HG02981 (cell line): Measurements from ENCODE around the gene ADD1.

Experiments
- ATAC-seq: cut with Tn5 transposase; IDR thresholded peaks from one replicate; pipeline ENCODE4 v1.9.1; 2021; ENCODE audit warnings: mild to moderate bottlenecking, moderate library complexity; ENCODE audit not compliant: unreplicated experiment

The ADD1 gene

DNA sequence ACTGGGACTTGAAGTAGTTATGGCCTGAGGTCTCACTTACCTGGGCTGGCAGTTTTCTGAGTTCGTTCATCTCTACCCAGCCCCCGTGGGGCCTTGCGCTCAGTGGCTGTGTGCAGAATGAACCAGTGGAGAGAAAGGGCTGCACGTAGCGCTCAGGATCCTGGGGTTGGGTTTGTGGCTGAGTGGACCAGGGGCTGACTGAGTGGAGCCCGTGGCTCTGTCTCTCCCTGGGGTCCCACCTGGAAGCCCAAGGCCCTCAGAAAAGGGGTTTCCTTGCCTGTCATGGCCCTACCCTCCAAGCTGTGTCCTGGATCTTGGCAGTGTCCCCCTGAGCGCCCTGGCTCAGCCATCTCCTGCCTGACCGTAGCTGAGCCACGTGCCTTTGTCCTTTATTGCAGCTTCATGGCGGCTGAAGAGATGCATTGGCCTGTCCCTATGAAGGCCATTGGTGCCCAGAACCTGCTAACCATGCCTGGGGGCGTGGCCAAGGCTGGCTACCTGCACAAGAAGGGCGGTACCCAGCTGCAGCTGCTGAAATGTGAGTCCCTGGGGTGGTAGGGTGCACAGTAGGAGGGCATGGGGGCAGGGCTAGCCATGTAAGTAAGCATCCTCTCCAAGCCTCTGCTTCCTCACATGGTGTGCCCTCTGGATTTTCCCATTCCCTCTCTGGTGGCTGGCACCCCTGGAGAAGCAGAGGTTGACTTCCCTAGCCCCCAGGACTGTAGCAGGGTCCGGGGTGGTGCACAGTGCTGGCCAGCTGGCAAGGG is 23.2 kb upstream of the ADD1 start:
- no peak for ATAC-seq

DNA sequence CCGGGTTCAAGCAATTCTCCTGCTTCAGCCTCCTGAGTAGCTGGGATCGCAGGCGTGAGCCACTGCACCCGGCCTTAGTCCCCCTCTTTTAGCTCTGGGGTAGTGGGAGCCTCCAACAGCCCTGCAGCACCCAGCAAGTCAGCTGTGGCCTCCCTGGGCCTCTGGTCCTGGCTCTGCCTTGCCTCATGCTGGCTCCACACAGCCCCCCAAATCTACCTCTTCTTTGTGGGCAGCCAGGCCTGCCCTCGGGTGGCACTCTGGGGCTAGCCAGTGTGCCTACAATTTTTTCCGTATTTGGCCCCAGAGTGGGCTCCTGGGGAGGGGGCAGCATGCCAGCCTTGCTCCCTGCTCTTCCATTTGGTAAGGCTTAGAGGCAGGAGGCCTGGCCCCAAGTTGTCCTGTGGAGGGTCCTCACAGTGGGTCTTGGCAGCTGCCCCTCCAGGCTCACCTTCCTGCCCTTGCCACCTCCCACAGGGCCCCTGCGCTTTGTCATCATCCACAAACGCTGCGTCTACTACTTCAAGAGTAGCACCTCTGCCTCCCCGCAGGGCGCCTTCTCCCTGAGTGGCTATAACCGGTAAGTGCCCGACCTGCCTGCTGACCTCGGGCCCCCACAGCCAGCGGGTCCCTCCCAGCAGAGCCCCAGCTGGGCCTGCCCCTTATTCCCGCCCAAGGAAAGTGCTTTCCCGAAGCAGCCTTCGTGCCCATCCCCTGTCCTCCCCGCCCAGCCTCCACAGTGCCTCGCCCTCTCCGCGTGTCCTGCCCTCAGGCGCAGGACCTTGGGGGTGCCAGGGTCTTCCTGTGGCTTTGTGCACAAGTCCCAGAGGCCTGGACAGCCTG is 21.0 kb upstream of the ADD1 start:
- no peak for ATAC-seq

DNA sequence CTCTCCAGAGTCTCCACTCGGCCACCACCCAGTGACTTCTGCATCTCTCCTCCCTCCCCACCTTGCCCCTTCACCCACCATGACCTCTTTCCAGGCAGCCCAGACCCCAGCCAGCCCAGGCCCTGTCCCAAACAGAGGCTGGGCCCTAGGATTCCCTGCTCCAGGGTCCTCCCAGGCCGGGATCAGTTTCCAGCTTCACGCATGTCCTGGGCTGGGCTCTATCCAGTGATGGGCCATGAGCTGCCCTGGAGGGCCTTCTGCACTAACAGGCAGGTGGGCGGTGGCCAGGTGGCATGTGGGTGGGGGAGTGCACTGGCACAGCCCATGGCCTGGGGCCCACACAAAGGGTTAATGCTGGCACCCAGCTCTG is 20.4 kb upstream of the ADD1 start:
- ATAC-seq, result no peak

DNA sequence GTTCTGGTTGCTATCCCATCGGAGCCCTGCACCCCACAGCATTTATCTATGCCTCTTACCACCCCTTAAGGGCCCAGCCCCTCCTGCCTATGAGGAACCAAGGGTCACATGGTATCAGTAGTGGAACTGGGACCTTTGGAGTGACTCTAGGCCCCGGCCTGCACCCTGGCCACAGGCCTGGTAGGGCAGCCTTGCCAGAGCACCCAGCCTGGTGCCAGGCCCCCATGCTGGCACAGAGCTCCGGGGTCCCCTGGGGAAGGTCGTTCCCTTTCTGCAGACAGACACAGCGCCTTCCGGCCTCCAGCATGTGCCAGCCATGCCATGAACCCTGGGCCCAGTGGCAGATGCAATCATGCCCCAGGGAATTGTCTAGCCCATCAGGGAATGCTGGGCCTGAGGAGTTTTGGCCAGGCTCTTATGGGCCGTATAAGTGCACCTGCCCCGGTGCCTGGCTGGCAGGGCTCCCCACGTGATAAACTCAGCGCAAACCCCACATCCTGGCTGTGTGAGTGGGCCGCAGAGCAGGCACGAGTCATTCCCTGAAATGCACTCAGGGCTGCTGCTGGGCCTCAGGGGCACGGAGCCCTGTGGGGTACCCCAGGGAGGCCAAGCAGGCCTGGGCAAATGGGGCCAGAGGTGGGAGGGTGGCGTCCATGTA is 19.8 kb upstream of the ADD1 start:
- no peak for ATAC-seq

DNA sequence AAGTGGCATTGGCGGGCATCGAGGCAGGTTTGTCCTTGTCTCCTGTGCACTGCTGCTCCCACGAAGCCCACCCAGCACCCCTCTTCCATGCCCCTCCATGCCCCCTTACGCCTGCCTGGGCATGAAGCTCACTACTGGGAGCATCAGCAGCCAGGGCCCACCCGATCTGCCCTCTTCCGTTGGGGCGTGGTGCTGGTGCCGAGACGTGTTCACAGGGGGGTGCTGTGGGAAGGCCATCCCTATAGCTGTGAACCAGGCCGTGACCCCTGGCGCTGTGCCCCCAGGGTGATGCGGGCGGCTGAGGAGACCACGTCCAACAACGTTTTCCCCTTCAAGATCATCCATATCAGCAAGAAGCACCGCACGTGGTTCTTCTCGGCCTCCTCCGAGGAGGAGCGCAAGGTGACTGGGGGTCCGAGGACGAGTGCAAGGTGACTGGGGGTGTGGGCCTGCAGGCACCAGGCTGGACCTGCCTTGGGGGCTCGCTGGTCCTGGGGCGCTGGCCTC is 19.3 kb upstream of the ADD1 start:
- ATAC-seq, result no peak

DNA sequence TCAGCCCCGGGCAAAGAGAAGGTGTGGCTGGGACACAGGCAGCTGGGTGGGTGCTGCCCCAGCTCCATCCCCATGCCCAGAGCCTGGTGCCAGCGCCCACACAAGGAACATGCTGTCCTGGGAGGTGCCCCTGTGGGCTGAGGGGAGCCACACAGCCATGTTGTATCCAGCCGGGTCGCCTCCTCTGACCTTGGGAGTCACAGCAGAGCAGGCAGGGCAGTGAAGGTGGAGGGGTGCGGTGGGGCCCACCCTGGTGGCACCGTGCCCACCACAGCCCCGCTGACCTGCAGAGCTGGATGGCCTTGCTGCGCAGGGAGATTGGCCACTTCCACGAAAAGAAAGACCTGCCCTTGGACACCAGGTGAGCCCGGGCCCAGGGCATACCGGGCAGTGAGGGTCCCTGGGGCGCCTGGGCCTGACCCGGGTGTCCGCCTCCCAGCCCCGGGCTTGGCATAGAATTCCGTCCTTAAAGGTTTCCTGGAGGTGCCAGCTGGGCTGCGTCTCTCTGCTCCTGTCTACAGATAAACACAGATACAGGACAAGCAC is 18.7 kb upstream of the ADD1 start:
- ATAC-seq, result no peak

DNA sequence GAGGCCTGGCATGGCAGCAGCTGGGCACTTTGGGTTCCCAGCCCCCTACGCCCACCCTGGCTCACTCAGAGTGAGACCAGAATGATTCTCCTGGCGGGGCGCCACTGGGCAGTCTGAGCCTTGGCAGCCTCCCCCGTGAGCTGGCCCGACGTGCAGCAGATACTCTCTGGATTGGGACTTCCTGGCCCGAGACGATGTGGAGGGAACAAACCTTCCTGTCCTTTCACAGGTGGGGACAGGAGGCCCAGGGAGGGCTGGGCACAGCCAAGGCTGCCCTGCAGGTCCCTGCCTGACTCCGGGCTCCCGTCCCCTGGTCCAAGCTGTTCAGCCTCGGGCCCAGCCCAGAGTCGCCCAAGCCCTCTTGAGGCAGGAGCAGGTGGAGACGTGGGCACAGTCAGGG is 17.9 kb upstream of the ADD1 start:
- ATAC-seq, result no peak

DNA sequence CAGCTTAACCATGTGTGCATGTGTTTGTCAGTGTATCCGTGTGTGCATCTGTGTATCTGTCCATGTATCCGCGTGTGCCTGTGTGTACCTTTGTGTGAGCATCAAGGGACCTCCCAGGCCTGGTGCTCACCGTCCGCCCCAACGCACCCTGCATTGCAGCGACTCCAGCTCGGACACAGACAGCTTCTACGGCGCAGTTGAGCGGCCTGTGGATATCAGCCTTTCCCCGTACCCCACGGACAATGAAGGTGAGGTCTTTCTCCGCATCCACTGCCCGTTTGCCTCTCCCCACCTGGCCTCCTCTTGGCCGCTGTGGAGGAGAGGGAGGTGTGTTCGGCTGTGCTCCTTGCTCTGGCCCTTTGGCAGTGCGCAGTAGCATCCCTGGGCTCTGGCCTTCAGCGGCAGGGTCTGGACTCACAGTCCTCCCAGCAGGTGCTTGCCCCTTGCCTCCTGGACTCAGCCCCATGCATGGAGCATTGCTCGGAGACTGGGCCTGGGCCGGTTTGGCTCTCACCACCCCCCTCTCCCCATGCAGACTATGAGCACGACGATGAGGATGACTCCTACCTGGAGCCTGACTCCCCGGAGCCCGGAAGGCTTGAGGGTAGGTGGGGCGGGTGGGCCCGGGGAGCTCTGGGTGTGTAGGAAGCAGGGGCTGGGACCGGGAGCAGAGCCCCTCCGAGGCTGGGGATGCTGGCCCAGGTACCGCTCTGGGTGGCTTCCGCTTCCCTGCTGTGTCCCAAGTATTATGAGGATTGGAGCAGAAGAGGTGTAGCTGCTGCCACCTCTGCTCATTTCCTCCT is 16.4 kb upstream of the ADD1 start:
- no peak for ATAC-seq

DNA sequence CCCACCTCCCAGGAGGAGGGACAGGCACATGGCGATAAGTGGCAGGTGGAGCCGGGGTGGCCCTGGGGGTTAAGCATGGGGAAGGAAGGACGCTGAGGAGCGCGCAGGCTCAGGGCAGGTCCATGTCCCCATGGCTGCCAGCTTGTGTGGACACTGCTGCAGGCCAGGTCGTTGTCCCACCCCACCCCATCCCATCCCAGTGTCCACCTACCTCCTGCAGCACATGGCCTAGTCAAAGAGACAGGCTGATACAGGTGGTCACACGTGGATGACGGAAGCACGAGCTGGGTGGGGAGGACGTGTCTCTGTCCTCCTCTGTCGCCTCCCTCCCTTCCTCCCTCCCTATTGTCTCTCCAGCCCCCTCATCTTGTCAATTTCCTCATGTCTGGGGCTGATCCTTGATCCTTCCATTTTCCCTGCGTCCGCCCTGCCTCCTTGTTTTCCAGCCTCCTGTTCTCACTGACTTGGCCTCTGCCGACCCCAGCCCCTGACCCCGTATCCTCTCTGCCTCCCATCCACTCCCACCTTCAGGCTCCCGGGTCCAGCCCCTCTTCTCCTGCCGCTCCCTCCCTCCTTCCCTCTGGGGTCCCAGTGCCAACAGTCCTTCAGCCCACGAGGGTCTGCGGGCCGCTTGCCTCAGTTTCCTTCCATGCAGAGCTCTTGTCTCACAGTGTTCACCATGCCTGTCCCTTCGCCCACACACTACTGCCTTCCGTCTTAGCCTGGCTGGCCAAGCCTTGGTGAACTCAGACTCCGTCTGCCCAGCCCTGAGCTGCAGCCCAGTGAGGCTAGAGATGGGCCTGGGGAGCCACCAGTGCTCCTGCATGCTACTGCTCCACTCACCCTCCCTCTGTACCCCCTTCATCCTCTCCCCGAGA is 15.5 kb upstream of the ADD1 start:
- ATAC-seq, result no peak

DNA sequence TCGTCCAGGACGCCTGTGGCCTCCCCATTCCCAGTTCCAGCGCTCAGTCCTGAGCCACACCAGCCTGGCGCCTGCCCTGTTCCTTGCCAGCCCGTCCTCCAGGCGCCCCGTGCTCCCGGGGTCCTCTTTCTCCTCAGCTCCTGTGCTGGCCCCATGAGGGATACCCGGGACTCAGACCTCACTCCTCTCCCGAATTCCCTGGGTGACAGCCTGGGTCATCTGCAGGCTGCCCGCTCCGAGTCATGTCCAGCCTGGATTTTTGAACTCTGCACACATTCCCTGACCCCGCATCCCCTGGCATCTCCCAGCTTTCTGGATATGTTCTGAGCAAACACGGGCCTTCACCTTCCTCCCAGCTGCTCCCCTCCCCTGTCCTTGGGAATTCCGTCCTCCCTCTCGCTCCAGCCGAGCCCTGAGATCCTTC is 14.9 kb upstream of the ADD1 start:
- ATAC-seq, result no peak

DNA sequence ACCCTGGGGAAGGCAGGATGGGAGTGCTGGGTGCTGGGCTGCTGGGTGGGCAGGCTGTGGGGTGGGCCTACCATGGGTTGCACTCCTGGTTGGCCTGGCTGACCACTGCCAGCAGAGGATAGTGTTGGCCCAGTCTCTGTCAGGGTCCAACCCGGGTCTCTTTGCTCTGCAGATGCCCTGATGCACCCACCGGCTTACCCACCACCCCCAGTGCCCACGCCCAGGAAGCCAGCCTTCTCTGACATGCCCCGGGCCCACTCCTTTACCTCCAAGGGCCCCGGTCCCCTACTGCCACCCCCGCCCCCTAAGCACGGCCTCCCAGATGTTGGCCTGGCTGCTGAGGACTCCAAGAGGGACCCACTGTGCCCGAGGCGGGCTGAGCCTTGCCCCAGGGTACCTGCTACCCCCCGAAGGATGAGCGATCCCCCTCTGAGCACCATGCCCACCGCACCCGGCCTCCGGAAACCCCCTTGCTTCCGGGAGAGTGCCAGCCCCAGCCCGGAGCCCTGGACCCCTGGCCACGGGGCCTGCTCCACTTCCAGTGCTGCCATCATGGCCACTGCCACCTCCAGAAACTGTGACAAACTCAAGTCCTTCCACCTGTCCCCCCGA is 14.2 kb upstream of the ADD1 start:
- ATAC-seq, result no peak

DNA sequence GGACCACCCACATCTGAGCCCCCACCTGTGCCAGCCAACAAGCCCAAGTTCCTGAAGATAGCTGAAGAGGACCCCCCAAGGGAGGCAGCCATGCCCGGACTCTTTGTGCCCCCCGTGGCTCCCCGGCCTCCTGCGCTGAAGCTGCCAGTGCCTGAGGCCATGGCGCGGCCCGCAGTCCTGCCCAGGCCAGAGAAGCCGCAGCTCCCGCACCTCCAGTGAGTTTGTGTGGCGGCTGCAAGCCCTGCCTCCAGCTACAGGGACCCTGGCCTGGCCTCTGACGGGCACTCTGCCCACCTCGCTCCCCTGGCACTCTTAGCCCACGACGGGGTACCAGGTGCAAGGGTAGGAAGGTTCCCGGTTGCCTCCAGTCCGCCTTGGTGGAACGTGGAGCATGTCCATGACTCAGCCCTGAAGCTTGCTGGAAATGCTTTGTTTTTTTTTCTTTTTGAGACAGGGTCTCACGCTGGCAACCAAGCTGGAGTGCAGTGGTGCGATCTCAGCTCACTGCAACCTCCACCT is 13.7 kb upstream of the ADD1 start:
- ATAC-seq, result no peak

DNA sequence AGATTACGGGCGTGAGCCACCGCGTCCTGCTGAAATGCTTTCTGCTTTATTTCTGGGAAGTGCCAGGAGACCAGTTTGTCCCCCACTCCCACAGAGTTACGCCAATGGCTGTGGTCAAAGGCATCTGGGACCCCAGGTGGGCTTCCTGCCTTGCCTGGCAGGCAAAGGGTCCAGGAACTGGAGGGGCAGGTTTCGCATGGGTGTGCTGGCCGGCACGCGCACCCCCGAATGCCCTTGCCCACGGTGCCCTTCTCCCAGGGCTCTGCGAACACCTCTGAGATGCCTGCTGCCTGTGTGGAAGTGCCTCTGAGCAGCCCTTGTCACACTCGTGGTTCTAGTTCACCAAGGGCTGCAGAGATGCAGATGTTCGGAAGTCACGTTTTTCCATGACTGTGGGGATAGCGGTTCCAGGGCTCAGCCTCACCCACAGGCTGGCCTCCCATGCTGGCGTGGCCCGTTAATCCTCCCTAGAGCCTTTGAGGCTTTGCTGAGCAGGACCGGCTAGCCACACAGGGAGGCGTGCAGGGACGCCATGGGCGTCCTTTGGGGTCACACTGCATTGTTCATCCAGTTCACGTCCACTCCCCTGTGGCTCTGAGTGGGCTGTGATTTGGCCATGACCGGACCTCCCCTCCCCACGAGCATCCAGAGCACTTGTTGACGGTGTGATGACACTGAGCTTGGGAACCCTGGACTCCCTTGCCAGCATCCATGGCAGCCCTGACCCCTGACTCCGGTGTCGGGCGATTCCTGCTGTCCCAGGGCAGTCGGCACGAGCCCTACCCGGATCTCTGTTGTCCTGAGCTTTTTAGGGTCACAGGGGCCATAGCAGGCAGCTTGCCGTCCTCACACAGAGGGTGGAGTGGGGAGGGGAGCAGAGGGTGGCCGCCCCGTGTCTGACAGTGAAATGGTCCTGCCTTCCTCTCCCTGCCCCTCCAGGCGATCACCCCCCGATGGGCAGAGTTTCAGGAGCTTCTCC is 12.7 kb upstream of the ADD1 start:
- no peak for ATAC-seq

DNA sequence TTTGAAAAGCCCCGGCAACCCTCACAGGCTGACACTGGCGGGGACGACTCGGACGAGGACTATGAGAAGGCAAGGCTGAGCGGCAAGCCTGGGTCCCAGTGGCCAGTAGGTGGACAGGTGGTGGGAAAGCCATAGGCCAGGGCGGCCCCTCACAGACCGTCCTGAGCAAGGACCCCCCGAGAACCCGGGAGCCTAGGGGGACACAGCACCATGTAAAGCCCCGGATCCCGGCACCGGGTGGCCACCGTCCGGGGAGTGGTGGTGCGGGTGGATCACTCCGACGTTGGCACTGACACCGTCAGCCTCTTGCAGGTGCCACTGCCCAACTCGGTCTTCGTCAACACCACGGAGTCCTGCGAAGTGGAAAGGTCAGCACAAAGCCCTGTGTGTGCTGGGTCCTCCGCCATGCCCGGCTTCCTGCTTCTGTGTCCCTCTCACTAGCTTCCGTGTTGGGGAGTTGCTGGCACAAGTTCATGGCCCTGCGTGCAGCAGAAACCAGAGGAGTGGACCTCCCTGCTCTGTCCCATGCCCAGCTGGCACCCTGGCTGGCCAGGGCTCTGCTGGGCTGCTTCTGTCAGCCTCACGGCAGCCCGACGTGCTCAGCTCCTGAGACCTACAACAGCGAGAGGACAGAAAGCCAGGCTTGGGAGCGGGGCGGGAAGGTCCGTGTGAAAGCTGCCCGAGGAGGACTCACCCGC is 11.9 kb upstream of the ADD1 start:
- ATAC-seq, result no peak

DNA sequence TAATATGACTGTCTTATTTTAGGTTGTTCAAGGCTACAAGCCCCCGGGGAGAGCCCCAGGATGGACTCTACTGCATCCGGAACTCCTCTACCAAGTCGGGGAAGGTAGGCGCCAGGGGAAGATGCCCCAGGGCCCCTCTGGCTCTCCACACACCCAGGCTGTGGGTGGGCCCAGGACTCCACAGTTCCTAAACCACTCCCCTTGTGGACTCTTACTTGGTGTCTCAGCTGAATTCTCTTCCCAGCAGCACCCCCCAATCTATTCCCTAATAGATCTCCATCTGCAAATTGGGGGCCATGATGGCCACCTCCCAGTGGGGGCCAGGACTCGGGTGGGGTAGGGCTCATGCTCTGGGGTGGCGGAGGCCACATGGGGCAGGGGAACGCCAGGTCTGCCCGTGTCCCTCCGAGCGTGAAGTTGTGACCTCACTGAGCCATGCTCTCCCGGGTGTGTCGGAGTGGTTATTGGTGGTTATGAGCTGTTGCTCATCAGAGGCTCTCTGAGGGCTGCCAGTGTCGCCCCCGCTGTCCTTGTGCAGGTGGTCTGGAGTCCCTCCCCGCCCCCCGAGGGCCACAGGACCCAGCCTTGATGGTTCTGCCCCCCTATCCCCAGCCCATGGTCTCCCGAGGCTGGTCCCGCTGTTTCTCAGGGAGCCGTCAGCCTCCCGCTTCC is 11.2 kb upstream of the ADD1 start:
- peak; percentile 74 for ATAC-seq

DNA sequence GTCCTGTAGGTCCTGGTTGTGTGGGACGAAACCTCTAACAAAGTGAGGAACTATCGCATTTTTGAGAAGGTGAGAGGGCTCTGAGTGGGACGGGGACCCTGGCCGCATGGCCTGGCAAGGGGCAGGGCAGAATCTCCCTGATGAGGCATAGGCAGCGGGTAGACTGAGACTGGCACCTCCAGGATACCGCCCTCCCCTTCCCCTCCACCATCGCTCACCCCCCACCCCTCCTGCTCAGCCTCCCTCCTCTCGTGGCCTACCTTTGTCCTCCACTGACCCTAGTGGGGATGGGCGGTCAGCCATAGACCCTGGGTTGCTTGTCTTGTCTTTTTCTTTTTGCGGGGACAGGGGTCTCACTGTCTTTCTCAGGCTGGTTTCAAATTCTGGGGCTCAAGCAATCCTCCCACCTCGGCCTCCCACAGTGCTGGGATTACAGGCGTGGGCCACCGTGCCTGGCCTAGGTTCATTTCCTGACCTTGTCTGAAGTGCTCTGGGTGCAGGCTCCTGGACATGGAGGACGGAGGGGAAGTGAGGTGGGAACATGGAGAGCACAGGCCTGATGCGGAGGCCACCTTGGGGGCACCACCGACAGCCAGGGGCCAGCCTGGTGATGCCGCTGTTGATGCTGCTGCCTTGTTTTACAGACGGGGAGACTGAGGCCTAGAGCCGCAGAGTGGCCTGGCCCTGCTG is 10.5 kb upstream of the ADD1 start:
- ATAC-seq, result no peak
